SK-N-MC (cell line): Measurements from ENCODE around the gene ZNF536.

Experiments
- EZH2 ChIP-seq: fragments of 200-600 bp; sonication (generic); IDR thresholded peaks from one replicate; pipeline ENCODE4 v1.6.1; 2017; ENCODE audit warnings: antibody characterized with exemption
- FOXP2 ChIP-seq: optimal IDR thresholded peaks from 2 replicates; pipeline ENCODE3; 2011; ENCODE audit warnings: mild to moderate bottlenecking, moderate library complexity; ENCODE audit not compliant: insufficient read depth; ENCODE audit errors: extremely low read length, control extremely low read depth
- POLR2AphosphoS5 ChIP-seq: IDR thresholded peaks from 2 replicates; pipeline ENCODE4 v1.6.1; 2012; ENCODE audit warnings: mild to moderate bottlenecking, low read depth, low read length, borderline replicate concordance

DNA sequence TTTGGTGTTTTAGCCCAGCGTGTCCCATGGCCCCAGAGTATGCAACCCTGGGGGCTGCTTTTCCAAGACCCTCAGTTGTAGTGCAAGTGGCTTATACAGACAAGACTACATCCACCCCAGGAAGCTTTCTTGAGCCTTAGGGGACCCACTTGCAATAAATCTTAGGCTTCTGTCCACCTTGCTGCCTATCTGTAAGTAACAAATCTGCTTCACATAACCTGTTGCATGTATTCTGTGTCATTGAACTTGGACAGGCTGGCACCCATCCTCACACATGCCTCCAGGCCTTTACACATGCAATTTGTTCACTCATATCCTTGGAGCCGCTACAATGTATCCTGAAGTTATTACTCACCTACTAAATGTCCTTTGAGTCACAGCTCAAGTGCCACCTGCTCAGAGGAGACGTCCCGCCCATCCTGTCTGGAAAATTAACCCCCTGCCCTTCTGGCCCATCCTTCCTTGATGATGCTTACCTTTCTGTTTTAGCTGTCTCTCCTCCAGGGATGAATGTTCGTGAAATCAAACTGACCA lies 101.2 kb downstream of the ZNF536 start:
- TF ChIP-seq EZH2 (no peak), POLR2AphosphoS5 (no peak), FOXP2 (no peak)
